MCF 10A (cell line): Measurements from ENCODE around the gene NDRG3. TPM values are rescaled to one million over a fixed set of nuclear protein-coding genes. Genes with fewer than 3 reads are reported as not detected.

Experiments used
- BruUV-seq: library from RNA; stranded (reverse); fragments of 400-500 nt; replicated peaks from 2 replicates; lab custom pipeline; 2021; lab: Mats Ljungman, UMichigan
- CTCF ChIA-PET: fragments of 300-600 bp; sonication (Branson Sonifier 250); formaldehyde crosslinking; extraction: SDS; loops from one replicate; lab custom pipeline; 2021; ENCODE audit warnings: antibody characterized with exemption, inconsistent platforms; lab: Yijun Ruan, JAX
- POLR2A ChIA-PET: fragments of 300-600, 350-650 bp; sonication (Branson Sonifier 250); formaldehyde crosslinking; extraction: SDS; loops from one replicate; lab custom pipeline; 2020; ENCODE audit warnings: antibody characterized with exemption, inconsistent platforms; lab: Yijun Ruan, JAX
- DNase-seq: peaks from one replicate; pipeline ENCODE4 v3.0.0-alpha.2; 2018; ENCODE audit not compliant: unreplicated experiment
- H3K27ac Mint-ChIP-seq: one replicate; pipeline ENCODE4 v1.8.0; 2022; ENCODE audit warnings: mild to moderate bottlenecking, low read depth, mixed read lengths; ENCODE audit not compliant: unreplicated experiment
- H3K27me3 Mint-ChIP-seq: one replicate; pipeline ENCODE4 v1.8.0; 2022; ENCODE audit warnings: mixed read lengths; ENCODE audit not compliant: insufficient read depth, unreplicated experiment
- H3K36me3 Mint-ChIP-seq: one replicate; pipeline ENCODE4 v1.8.0; 2022; ENCODE audit warnings: mild to moderate bottlenecking, moderate library complexity, mixed read lengths; ENCODE audit not compliant: insufficient read depth, unreplicated experiment
- H3K4me1 Mint-ChIP-seq: one replicate; pipeline ENCODE4 v1.8.0; 2022; ENCODE audit warnings: mixed read lengths; ENCODE audit not compliant: insufficient read depth, unreplicated experiment
- H3K4me3 Mint-ChIP-seq: one replicate; pipeline ENCODE4 v1.8.0; 2022; ENCODE audit warnings: mild to moderate bottlenecking, moderate library complexity, mixed read lengths; ENCODE audit not compliant: unreplicated experiment
- H3K9me3 Mint-ChIP-seq: one replicate; pipeline ENCODE4 v1.8.0; 2022; ENCODE audit warnings: mixed read lengths; ENCODE audit not compliant: unreplicated experiment
- CTCF ChIP-seq: fragments of 200-600 bp; IDR thresholded peaks from one replicate; pipeline ENCODE4 v1.8.0; 2022; ENCODE audit warnings: antibody characterized with exemption, mild to moderate bottlenecking; ENCODE audit not compliant: unreplicated experiment
- intact Hi-C: fragments of 100-400 bp; cut with micrococcal nuclease; formaldehyde crosslinking; loops from 2 replicates; pipeline ENCODE4 v1.14.1; 2022
- total RNA-seq: library from RNA; stranded (reverse); gene quantifications from 2 replicates; pipeline ENCODE4 v1.2.3, GENCODE V29; 2022

The NDRG3 gene
- total RNA-seq, 1 experiment from 2014 or later, result 10.3 TPM

DNA sequence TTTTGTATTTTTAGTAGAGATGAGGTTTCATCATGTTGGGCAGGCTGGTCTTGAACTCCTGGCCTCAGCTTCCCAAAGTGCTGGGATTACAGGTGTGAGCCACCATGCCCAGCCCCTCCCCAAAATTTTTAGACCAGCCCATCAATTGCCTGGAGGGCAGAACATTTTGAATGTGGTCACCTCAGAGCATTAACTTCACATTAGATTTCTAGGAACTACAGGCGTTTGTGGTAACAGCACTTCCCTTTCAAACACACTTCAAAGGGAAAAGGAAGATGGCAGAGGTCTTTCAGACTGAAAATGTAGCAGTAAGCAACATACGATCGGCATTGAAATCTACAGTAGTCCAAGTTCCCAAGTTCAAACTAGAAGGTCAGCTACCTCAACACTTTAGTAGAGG is 87.6 kb downstream of the NDRG3 start:
- no peak for DNase-seq
- Mint-ChIP-seq H3K4me3 (no peak overlapping the region), H3K4me1 (no peaks in the 10 kb centered on the region), H3K36me3 (peaks cover 21% of the 10 kb centered on the region), H3K27ac (no peak overlapping the region), H3K27me3 (no peaks in the 10 kb centered on the region), H3K9me3 (no peaks in the 10 kb centered on the region)
- no TSS peak for BruUV-seq
- intact Hi-C loops, result no loop called here
- POLR2A ChIA-PET, result interaction anchor here (0.5 to 0.8 kb wide), 2 partner anchors 15 to 1695 kb away, joined by 3 read pairs; no protein-coding TSS in a partner anchor
- TF ChIP-seq CTCF, result no peak
- CTCF ChIA-PET, result interaction anchor here (0.7 kb wide), 1 partner anchor 11 kb away, joined by 4 read pairs; no protein-coding TSS in a partner anchor

DNA sequence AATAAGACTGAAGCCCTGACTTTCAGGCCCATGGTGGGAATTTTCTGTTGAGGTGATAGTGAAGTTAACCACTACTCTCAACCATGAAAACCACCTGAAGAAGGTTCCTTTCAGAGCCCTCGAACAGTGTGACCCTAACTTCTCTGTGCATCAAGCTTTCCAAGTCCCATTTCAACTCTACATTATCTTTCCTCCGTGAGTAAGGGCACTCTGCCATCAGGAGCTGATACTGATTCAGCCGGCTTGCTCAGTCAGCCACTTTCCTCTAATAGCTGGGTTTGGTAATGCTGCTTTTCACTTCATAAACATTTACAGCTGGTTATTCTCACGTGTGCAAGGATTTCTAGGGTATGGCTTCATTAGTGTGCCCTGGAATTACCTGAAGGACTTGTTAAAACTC is 89.2 kb downstream of the NDRG3 start:
- ChIA-PET CTCF (interaction anchor here (0.5 kb wide), 1 partner anchor 52 kb away, joined by 4 read pairs; no protein-coding TSS in a partner anchor), POLR2A (interaction anchor here (0.6 to 2.2 kb wide), 2 partner anchors 9 to 67 kb away, joined by 3 to 7 read pairs; no protein-coding TSS in a partner anchor)
- no peak overlapping the region for H3K27ac Mint-ChIP-seq
- no peak for DNase-seq
- no peak for TF ChIP-seq CTCF
- H3K9me3 Mint-ChIP-seq, result no peaks in the 10 kb centered on the region
- intact Hi-C loops, result no loop called here
- no peak overlapping the region for H3K4me3 Mint-ChIP-seq
- no peaks in the 10 kb centered on the region for H3K27me3 Mint-ChIP-seq
- H3K36me3 Mint-ChIP-seq, result peaks cover 27% of the 10 kb centered on the region
- no TSS peak for BruUV-seq
- H3K4me1 Mint-ChIP-seq, result no peaks in the 10 kb centered on the region

GRCh38 chr20:36655004-36655403 is 90.9 kb downstream of the NDRG3 start:
- H3K27ac Mint-ChIP-seq, result no peak overlapping the region
- no TSS peak for BruUV-seq
- H3K36me3 Mint-ChIP-seq, result peaks cover 25% of the 10 kb centered on the region
- TF ChIP-seq CTCF, result no peak
- POLR2A ChIA-PET, result interaction anchor here (1.7 to 2.2 kb wide), 2 partner anchors 11 to 90 kb away, joined by 6 to 7 read pairs; no protein-coding TSS in a partner anchor
- no peaks in the 10 kb centered on the region for H3K4me1 Mint-ChIP-seq
- no peak overlapping the region for H3K4me3 Mint-ChIP-seq
- DNase-seq, result no peak
- CTCF ChIA-PET, result interaction anchor here (0.6 to 1.6 kb wide), 4 partner anchors 12 to 1993 kb away, joined by 3 to 6 read pairs (median 4); no protein-coding TSS in a partner anchor
- intact Hi-C loops, result no loop called here
- H3K9me3 Mint-ChIP-seq, result no peaks in the 10 kb centered on the region
- no peaks in the 10 kb centered on the region for H3K27me3 Mint-ChIP-seq

- no peak for DNase-seq
- BruUV-seq, result no TSS peak
- no peaks in the 10 kb centered on the region for H3K27me3 Mint-ChIP-seq
- H3K27ac Mint-ChIP-seq, result no peak overlapping the region
- H3K4me1 Mint-ChIP-seq, result no peaks in the 10 kb centered on the region
- H3K9me3 Mint-ChIP-seq, result no peaks in the 10 kb centered on the region
- POLR2A ChIA-PET, result interaction anchor here (0.7 to 2.2 kb wide), 3 partner anchors 12 to 165 kb away, joined by 3 to 7 read pairs (median 6); no protein-coding TSS in a partner anchor
- H3K4me3 Mint-ChIP-seq, result no peak overlapping the region
- peaks cover 22% of the 10 kb centered on the region for H3K36me3 Mint-ChIP-seq
- no peak for TF ChIP-seq CTCF
- intact Hi-C loops, result no loop called here
- CTCF ChIA-PET, result interaction anchor here (0.9 to 1.4 kb wide), 2 partner anchors 20 to 29 kb away, joined by 3 read pairs; no protein-coding TSS in a partner anchor
Measured at GRCh38 chr20:36654506-36654905, 91.4 kb downstream of the NDRG3 start.
